Upper lobe of right lung (tissue), 1 donor: Measurements from ENCODE around the gene JMJD8. TPM values are rescaled to one million over a fixed set of nuclear protein-coding genes. Genes with fewer than 3 reads are reported as not detected.

Experiments used
- ATAC-seq: fragments of 200-7000 bp; cut with Tn5 transposase; one replicate; pipeline ENCODE4 v1.9.1; 2020; ENCODE audit warnings: mild to moderate bottlenecking, moderate library complexity
- DNase-seq: peaks from one replicate; pipeline ENCODE4 v3.0.0-alpha.2; 2020
- H3K27ac ChIP-seq: fragments of 200-600 bp; one replicate; pipeline ENCODE4 v1.8.0; 2022
- H3K27me3 ChIP-seq: fragments of 200-600 bp; one replicate; pipeline ENCODE4 v1.8.0; 2022; ENCODE audit warnings: mild to moderate bottlenecking
- H3K36me3 ChIP-seq: fragments of 200-600 bp; one replicate; pipeline ENCODE4 v1.8.0; 2022
- H3K4me1 ChIP-seq: fragments of 200-600 bp; one replicate; pipeline ENCODE4 v1.8.0; 2022
- H3K4me3 ChIP-seq: fragments of 200-600 bp; one replicate; pipeline ENCODE4 v1.8.0; 2022; ENCODE audit warnings: mild to moderate bottlenecking
- H3K9me3 ChIP-seq: fragments of 200-600 bp; one replicate; pipeline ENCODE4 v1.8.0; 2022
- CTCF ChIP-seq: fragments of 200-600 bp; IDR thresholded peaks from one replicate; pipeline ENCODE4 v1.8.0; 2022; ENCODE audit warnings: antibody characterized with exemption
- intact Hi-C: fragments of 100-400 bp; cut with DNase I; formaldehyde crosslinking; loops from one replicate; pipeline ENCODE4 v1.11.0; 2022
- total RNA-seq: library from RNA; stranded (reverse); fragmentation: NEBNext Ultra II Directional; extraction: Animal tissue kit (Norgen Biotek cat#: 25700); gene quantifications from one replicate; pipeline ENCODE4 v1.2.1, GENCODE V29; 2021
- donor health status: DM: no; HTN: yes; CAD: no; lungs with severe emphysema.

The JMJD8 gene
- total RNA-seq, 1 donor from 2014 or later: 51.3 TPM

GRCh38 chr16:719815-720446 lies 35.8 kb upstream of the JMJD8 start:
- Histone ChIP-seq H3K4me3 (peak overlapping the region; percentile 85), H3K9me3 (no peaks in the 10 kb centered on the region), H3K27ac (peak overlapping the region; percentile 84), H3K27me3 (no peaks in the 10 kb centered on the region), H3K36me3 (no peaks in the 10 kb centered on the region), H3K4me1 (peaks cover 24% of the 10 kb centered on the region)
- TF ChIP-seq CTCF: peak; percentile 8
- DNase-seq: no peak
- no peak for ATAC-seq
- intact Hi-C loops: loop anchor here (10.0 kb wide), 1 partner anchor 65 kb away; the partner anchor contains the start of genes CHTF18 and RPUSD1

GRCh38 chr16:718922-719321 lies 34.8 kb upstream of the JMJD8 start:
- DNase-seq (no peak), ATAC-seq (no peak)
- intact Hi-C loops: loop anchor here (10.0 kb wide), 1 partner anchor 66 kb away; the partner anchor contains the start of genes CHTF18 and RPUSD1
- no peaks in the 10 kb centered on the region for H3K36me3 ChIP-seq
- no peak overlapping the region for H3K27ac ChIP-seq
- no peak overlapping the region for H3K4me3 ChIP-seq
- no peaks in the 10 kb centered on the region for H3K9me3 ChIP-seq
- H3K4me1 ChIP-seq: peaks cover 29% of the 10 kb centered on the region
- no peaks in the 10 kb centered on the region for H3K27me3 ChIP-seq
- TF ChIP-seq CTCF: no peak

- TF ChIP-seq CTCF: no peak
- H3K27ac ChIP-seq: no peak overlapping the region
- peaks cover 29% of the 10 kb centered on the region for H3K4me1 ChIP-seq
- H3K9me3 ChIP-seq: no peaks in the 10 kb centered on the region
- DNase-seq: no peak
- ATAC-seq: no peak
- H3K27me3 ChIP-seq: no peaks in the 10 kb centered on the region
- H3K36me3 ChIP-seq: no peaks in the 10 kb centered on the region
- intact Hi-C loops: loop anchor here (10.0 kb wide), 1 partner anchor 66 kb away; the partner anchor contains the start of genes CHTF18 and RPUSD1
- no peak overlapping the region for H3K4me3 ChIP-seq
Measured at GRCh38 chr16:718389-718788, 34.3 kb upstream of the JMJD8 start.

- Histone ChIP-seq H3K9me3 (no peaks in the 10 kb centered on the region), H3K4me1 (peaks cover 29% of the 10 kb centered on the region), H3K27ac (no peak overlapping the region), H3K36me3 (no peaks in the 10 kb centered on the region), H3K27me3 (no peaks in the 10 kb centered on the region), H3K4me3 (no peak overlapping the region)
- TF ChIP-seq CTCF: no peak
- ATAC-seq: no peak
- DNase-seq: no peak
- intact Hi-C loops: loop anchor here (10.0 kb wide), 1 partner anchor 67 kb away; the partner anchor contains the start of genes CHTF18 and RPUSD1
Measured at GRCh38 chr16:717450-718245, 33.5 kb upstream of the JMJD8 start.

- intact Hi-C loops: loop anchor here (10.0 kb wide), 1 partner anchor 68 kb away; the partner anchor contains the start of genes CHTF18 and RPUSD1
- TF ChIP-seq CTCF: no peak
- no peaks in the 10 kb centered on the region for H3K36me3 ChIP-seq
- H3K27me3 ChIP-seq: no peaks in the 10 kb centered on the region
- H3K27ac ChIP-seq: no peak overlapping the region
- peaks cover 26% of the 10 kb centered on the region for H3K4me1 ChIP-seq
- DNase-seq (no peak), ATAC-seq (no peak)
- H3K9me3 ChIP-seq: no peaks in the 10 kb centered on the region
- H3K4me3 ChIP-seq: no peak overlapping the region
Measured at GRCh38 chr16:716768-717325, 32.7 kb upstream of the JMJD8 start.
